ENCODE measurements around the gene ADRB1.

GRCh38 chr10:113995201-113995600 is 48.5 kb upstream of the ADRB1 start:
- TF ChIP-seq CTCF (IDR thresholded peaks at IDR 0.05) (no peak), POLR2AphosphoS5 (IDR thresholded peaks at IDR 0.05) (no peak), POLR2A (IDR thresholded peaks at IDR 0.05) (no peak)

All from gastroesophageal sphincter (tissue), 3 donors.